ENCODE results near the gene SMURF2.

Gene SMURF2

DNA sequence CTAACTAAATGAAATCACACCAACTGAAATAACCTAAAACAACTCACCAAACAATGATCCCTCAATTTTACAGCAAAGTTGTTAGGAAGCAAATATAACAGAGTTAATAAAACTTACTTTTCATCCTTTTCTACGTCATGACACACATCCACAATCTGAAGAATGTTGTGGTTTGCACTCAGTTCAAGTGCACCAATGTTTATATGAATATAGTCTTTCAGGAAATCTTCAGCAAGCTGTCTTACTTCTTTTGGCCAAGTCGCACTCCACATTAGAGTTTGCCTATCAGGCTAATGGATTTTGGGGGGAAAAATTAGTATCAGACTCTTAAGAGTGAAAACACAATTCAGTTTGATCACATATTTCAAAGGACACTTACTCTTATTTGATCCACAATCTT is 159.3 kb downstream of the SMURF2 start:
- TF ChIP-seq CTCF (IDR thresholded peaks at IDR 0.05; ENCODE audit: low read depth, low read length), result no peak
- DNase-seq (ENCODE audit: extremely low read depth, low read depth), result no peak

DNA sequence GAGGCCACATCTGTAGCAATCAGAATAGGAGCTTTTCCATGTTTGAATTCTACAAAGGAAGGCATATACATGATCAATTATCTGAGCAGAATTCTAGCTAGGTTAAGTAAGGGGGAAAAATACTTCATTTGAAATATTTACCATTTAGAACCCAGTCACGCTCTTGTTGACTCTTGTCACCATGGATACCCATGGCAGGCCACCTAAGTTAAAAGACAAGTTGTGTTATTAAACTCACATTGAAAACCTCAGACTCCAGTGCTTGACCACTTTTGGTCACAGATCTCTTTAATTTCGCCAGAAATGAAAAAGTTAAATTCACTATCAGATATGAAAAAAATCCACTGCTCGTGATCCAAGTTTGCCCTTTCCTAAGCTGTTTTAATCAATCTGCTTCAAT is 160.1 kb downstream of the SMURF2 start:
- TF ChIP-seq CTCF (IDR thresholded peaks at IDR 0.05; ENCODE audit: low read depth, low read length), result no peak
- DNase-seq (ENCODE audit: extremely low read depth, low read depth), result no peak

DNA sequence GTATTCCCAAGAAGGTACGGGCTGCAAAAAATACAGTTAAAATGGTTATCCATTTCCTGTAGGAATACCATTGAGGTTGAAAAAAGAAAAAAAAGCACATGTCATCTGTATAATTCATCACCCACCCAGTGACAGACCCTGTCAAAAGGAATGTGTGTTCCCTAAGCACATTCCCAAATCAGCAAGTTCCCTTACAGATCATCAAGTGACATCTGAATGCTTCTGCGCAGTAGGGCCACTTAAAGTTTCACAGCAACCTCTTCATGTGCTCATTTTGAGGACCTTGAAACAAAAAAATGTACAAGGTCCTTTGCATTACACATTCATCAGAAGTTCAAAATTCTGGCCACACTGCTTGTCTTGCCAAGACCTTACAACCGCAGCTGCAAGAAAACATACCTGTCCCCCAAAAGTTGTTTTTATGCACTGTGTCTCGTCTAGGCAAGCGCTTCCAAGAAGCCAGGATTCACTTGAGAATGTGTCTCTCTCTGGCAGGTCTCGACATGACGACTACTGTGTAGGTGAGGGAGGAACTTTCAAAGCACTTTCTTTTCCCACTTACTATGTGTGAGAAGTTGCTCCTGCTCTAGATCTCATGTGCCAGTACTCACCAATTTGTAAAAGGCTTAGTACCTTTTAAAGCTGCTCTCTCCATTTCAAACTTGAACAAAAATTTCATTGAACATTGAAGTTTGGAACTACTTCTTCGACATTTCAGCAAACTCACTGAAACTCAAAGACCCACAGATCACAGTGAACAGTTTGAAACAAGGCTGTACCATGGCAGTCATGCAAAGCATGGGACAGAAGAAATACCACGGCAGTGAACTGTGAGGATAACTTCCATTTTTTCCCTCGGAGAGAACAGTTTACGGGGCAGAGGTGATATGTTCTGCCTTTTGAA is 161.0 kb downstream of the SMURF2 start:
- no peak for TF ChIP-seq CTCF (IDR thresholded peaks at IDR 0.05; ENCODE audit: low read depth, low read length)
- no peak for DNase-seq (ENCODE audit: extremely low read depth, low read depth)

- no peak for TF ChIP-seq CTCF (IDR thresholded peaks at IDR 0.05; ENCODE audit: low read depth, low read length)
- no peak for DNase-seq (ENCODE audit: extremely low read depth, low read depth)
Observed at GRCh38 chr17:64500487-64500859, 161.6 kb downstream of the SMURF2 start.

DNA sequence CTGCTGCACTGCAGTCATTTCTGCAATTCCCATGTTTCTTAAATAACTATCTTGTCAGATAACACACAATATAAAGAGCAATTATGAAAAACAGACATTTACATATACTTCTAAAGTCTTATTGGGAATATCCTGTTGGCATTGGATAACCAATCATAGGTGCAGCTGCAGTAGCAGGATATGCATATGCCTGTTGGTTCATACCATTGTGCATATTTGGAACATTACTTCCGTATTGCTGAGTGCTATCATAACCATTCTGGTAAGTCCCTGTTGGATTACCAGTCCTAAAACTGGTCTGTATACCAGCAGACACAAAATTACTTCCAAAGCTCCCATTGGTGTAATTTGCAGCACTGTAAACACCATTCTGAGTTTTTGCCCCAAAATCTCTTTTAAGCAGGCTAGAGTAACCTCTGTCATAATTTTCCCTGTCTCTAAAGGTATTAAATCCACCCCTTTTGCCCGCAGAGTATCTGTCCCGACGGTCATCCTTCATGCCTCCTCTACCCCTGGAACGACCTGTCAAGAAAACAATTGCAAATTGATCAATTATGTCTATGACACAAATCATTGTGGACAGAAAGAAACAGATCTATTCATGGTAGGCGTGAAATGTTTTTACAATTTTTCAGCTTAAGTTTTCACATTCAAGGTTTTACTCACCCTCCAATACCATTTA is 162.2 kb downstream of the SMURF2 start:
- no peak for TF ChIP-seq CTCF (IDR thresholded peaks at IDR 0.05; ENCODE audit: low read depth, low read length)

GRCh38 chr17:64498308-64499203 is 163.6 kb downstream of the SMURF2 start:
- no peak for TF ChIP-seq CTCF (IDR thresholded peaks at IDR 0.05; ENCODE audit: low read depth, low read length)
- DNase-seq (ENCODE audit: extremely low read depth, low read depth), result no peak

More for the DNA sequence above, 162.2 kb downstream of the SMURF2 start:
- DNase-seq (ENCODE audit: extremely low read depth, low read depth), result no peak

All from AG09319 (cell line).